Measurements from ENCODE around the gene ABLIM2.

Gene ABLIM2

GRCh38 chr4:8041868-8042267 lies 116.7 kb downstream of the ABLIM2 start:
- Histone ChIP-seq H3K27me3 (replicated peaks; ENCODE audit: control insufficient read depth, insufficient read depth, low read length) (no peaks in the 10 kb centered on the region; the same call in 1 of the 2 replicates), H3K36me3 (ENCODE audit: control insufficient read depth, insufficient read depth, low read length) (no peaks in the 10 kb centered on the region), H3K4me3 (replicated peaks; ENCODE audit: low read depth, low read length) (no peak overlapping the region)
- TF ChIP-seq, protein P1, sequence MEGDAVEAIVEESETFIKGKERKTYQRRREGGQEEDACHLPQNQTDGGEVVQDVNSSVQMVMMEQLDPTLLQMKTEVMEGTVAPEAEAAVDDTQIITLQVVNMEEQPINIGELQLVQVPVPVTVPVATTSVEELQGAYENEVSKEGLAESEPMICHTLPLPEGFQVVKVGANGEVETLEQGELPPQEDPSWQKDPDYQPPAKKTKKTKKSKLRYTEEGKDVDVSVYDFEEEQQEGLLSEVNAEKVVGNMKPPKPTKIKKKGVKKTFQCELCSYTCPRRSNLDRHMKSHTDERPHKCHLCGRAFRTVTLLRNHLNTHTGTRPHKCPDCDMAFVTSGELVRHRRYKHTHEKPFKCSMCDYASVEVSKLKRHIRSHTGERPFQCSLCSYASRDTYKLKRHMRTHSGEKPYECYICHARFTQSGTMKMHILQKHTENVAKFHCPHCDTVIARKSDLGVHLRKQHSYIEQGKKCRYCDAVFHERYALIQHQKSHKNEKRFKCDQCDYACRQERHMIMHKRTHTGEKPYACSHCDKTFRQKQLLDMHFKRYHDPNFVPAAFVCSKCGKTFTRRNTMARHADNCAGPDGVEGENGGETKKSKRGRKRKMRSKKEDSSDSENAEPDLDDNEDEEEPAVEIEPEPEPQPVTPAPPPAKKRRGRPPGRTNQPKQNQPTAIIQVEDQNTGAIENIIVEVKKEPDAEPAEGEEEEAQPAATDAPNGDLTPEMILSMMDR (IDR thresholded peaks at IDR 0.05; ENCODE audit: insufficient read depth, low read length, poor library complexity, severe bottlenecking) = no peak
- DNase-seq (ENCODE audit: extremely low read depth, insufficient read length) = no peak

DNA sequence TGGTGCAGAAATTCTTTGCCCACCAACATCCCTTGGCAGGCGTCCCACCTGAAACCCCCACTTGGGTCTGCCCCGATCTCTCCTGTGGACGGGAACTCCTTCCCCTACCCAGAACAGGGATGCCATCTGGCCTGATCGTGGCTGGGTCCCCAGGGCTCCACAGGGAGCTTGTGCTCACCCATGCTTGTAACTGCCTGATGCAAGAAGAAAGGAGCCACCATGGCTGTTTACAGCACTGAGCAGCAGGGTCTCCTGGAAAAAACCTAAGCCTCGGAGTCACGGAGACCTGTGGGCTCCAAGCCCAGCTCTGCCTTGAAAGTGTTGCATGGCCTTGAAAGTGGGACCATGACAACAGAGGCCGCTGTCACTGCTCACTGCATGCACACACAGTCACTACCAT lies 117.4 kb downstream of the ABLIM2 start:
- no peaks in the 10 kb centered on the region; the same call in 1 of the 2 replicates for H3K27me3 ChIP-seq (replicated peaks; ENCODE audit: control insufficient read depth, insufficient read depth, low read length)
- DNase-seq (ENCODE audit: extremely low read depth, insufficient read length) = no peak
- no peak overlapping the region for H3K4me3 ChIP-seq (replicated peaks; ENCODE audit: low read depth, low read length)
- TF ChIP-seq, protein P1 (IDR thresholded peaks at IDR 0.05; ENCODE audit: insufficient read depth, low read length, poor library complexity, severe bottlenecking) = no peak
- no peaks in the 10 kb centered on the region for H3K36me3 ChIP-seq (ENCODE audit: control insufficient read depth, insufficient read depth, low read length)

DNA sequence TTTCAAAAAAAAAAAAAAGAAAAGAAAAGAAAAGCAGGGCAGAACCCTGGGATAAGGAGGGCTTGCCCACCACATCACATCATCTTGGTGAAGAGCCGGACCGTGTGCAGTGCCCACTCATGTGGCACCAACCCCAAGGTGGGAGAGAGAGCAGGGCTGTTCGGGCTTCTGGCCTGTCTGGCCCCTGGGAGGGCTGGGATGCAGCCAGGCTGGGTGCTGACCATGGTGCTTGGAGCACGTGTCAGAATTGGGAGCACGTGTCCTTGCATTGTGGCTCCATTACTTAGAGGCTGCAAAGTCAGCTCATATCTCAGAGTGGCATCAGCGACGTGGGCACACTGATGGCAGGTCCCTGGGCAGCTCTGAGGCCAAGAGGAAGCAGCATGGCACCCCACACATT lies 118.0 kb downstream of the ABLIM2 start:
- no peaks in the 10 kb centered on the region for H3K36me3 ChIP-seq (ENCODE audit: control insufficient read depth, insufficient read depth, low read length)

DNA sequence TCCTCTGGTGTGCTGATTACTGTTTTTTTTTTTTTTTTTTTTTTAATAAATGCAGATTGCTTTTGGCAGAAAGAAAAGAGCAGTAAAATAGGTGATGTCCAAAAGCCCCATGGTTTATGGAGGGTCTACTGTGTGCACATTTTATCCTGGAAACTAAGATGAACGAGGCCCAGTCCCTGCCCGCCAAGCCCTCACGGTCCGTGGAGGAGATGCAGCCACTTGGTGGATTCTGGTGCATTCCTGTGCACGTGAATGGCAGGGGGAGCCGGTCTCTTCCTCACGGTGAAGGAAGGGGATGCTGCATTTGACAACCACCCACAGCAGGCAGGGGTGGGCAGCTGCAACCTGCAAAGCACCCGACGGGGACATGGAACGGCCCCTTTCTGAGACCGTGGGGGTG lies 118.8 kb downstream of the ABLIM2 start:
- no peak for DNase-seq (ENCODE audit: extremely low read depth, insufficient read length)
- no peaks in the 10 kb centered on the region for H3K36me3 ChIP-seq (ENCODE audit: control insufficient read depth, insufficient read depth, low read length)
- H3K4me3 ChIP-seq (replicated peaks; ENCODE audit: low read depth, low read length) = no peak overlapping the region
- TF ChIP-seq, protein P1 (IDR thresholded peaks at IDR 0.05; ENCODE audit: insufficient read depth, low read length, poor library complexity, severe bottlenecking) = no peak
- H3K27me3 ChIP-seq (replicated peaks; ENCODE audit: control insufficient read depth, insufficient read depth, low read length) = no peaks in the 10 kb centered on the region; the same call in 1 of the 2 replicates

More for the DNA sequence above, 118.0 kb downstream of the ABLIM2 start:
- Histone ChIP-seq H3K27me3 (replicated peaks; ENCODE audit: control insufficient read depth, insufficient read depth, low read length) (no peaks in the 10 kb centered on the region; the same call in 1 of the 2 replicates), H3K4me3 (replicated peaks; ENCODE audit: low read depth, low read length) (no peak overlapping the region)
- TF ChIP-seq, protein P1 (IDR thresholded peaks at IDR 0.05; ENCODE audit: insufficient read depth, low read length, poor library complexity, severe bottlenecking) = no peak
- DNase-seq (ENCODE audit: extremely low read depth, insufficient read length) = no peak

- no peak for DNase-seq (ENCODE audit: extremely low read depth, insufficient read length)
- no peaks in the 10 kb centered on the region for H3K36me3 ChIP-seq (ENCODE audit: control insufficient read depth, insufficient read depth, low read length)
- no peak overlapping the region for H3K4me3 ChIP-seq (replicated peaks; ENCODE audit: low read depth, low read length)
- TF ChIP-seq, protein P1 (IDR thresholded peaks at IDR 0.05; ENCODE audit: insufficient read depth, low read length, poor library complexity, severe bottlenecking) = no peak
- no peaks in the 10 kb centered on the region; the same call in 1 of the 2 replicates for H3K27me3 ChIP-seq (replicated peaks; ENCODE audit: control insufficient read depth, insufficient read depth, low read length)
These were observed 119.3 kb downstream of the ABLIM2 start for GRCh38 chr4:8039290-8039689.

GRCh38 chr4:8038719-8039251 lies 119.8 kb downstream of the ABLIM2 start:
- H3K27me3 ChIP-seq (replicated peaks; ENCODE audit: control insufficient read depth, insufficient read depth, low read length) = no peaks in the 10 kb centered on the region; the same call in 1 of the 2 replicates
- TF ChIP-seq, protein P1 (IDR thresholded peaks at IDR 0.05; ENCODE audit: insufficient read depth, low read length, poor library complexity, severe bottlenecking) = no peak
- DNase-seq (ENCODE audit: extremely low read depth, insufficient read length) = no peak
- H3K36me3 ChIP-seq (ENCODE audit: control insufficient read depth, insufficient read depth, low read length) = no peaks in the 10 kb centered on the region
- no peak overlapping the region for H3K4me3 ChIP-seq (replicated peaks; ENCODE audit: low read depth, low read length)

All from GM06990 (cell line).